Measurements from ENCODE around the gene RAD9A.
A peak's percentile ranks its signal among the peaks of the same experiment; 100 is the strongest.

RAD9A gene

DNA sequence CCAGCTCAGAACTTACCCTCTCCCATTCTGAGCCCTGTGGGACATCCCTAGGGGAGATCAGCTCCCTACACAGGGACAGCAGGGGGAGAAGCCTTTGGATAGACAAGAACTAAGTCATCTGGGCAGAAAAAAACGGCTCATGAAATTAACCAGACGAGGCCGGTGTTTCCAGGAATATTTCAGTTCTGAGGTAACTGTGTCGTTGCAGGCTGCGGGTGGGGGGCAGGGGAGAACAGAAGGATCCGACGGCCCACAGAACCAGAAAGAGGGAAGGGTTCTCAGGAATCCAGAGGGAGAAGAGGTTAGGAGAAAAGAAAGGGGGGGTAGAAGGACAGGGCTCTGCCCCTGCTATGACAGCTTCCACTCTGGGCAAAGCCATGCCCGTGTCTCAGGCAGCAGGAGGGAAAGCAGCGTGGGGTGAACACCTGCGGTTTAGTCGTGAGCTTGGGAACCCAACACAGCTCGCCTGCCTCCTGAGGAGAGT lies 21.9 kb upstream of the RAD9A start:
- Histone ChIP-seq H3K4me1 (ENCODE audit: control insufficient read depth in 2 of 2, insufficient read depth in 2 of 2, low read length in 2 of 2) (peaks cover 39 to 43% of the 10 kb centered on the region in 2 donors), H3K27ac (ENCODE audit: low read depth in 2 of 2, low read length in 2 of 2) (peak overlapping the region in 1 of 2 donors; percentile 17), H3K9me3 (ENCODE audit: control insufficient read depth in 2 of 2, low read length in 2 of 2) (no peaks in the 10 kb centered on the region), H3K36me3 (ENCODE audit: control insufficient read depth in 2 of 2, insufficient read depth in 2 of 2, low read length in 2 of 2) (peaks cover 0 to 2% of the 10 kb centered on the region in 2 donors), H3K9ac (ENCODE audit: low read depth in 1 of 2, low read length in 2 of 2) (no peak overlapping the region), H3K4me3 (ENCODE audit: low read length in 2 of 2) (no peak overlapping the region), H3K27me3 (ENCODE audit: control insufficient read depth in 2 of 2, insufficient read depth in 2 of 2, low read length in 2 of 2) (no peaks in the 10 kb centered on the region)

- H3K27ac ChIP-seq (ENCODE audit: low read depth in 2 of 2, low read length in 2 of 2), result peak overlapping the region in 1 of 2 donors; percentile 66
Observed at GRCh38 chr11:67370351-67371076, 21.3 kb upstream of the RAD9A start.

DNA sequence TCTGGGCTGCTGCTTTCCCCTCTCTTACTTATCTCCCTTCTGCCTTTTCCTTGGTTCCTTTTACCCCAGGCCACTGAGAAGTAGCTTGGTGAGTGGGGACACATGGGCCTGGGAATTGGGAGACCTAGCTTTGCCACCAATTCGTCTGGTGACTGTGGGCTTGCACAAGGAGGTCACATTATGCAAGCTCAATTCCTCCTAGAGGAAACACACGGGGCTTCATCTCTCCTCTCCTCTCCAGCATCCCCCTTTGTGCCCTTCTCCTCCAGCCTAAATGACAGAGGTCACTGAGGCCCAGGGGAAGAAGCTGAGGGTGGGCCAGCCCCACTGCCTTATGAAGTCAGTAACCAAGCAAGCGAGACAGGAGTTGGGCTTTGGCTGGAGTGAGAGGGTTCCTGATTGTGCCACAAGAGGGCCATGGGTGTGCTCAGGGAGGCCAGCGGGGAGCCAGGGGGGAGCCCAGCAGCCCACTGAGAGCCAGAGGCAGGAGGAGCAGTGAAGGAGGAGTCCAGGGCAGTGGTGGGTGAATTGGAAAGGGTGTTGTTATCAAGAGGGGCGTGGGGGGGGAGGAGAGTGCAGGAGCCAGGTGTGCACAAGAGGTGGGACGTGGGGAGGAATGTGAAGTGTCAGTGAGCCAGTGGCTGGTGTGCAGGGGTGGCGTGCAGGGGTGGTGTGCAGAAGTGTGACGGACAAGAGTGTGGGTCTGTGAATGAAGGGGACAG lies 20.4 kb upstream of the RAD9A start:
- Histone ChIP-seq H3K27ac (ENCODE audit: low read depth in 2 of 2, low read length in 2 of 2) (peak overlapping the region in 1 of 2 donors; percentile 66), H3K27me3 (ENCODE audit: control insufficient read depth in 2 of 2, insufficient read depth in 2 of 2, low read length in 2 of 2) (no peaks in the 10 kb centered on the region), H3K36me3 (ENCODE audit: control insufficient read depth in 2 of 2, insufficient read depth in 2 of 2, low read length in 2 of 2) (no peaks in the 10 kb centered on the region), H3K9me3 (ENCODE audit: control insufficient read depth in 2 of 2, low read length in 2 of 2) (no peaks in the 10 kb centered on the region), H3K4me3 (ENCODE audit: low read length in 2 of 2) (peak overlapping the region; percentile 25 to 60), H3K9ac (ENCODE audit: low read depth in 1 of 2, low read length in 2 of 2) (peak overlapping the region; percentile 5 to 40), H3K4me1 (ENCODE audit: control insufficient read depth in 2 of 2, insufficient read depth in 2 of 2, low read length in 2 of 2) (peaks cover 34 to 36% of the 10 kb centered on the region in 2 donors)

More at GRCh38 chr11:67370351-67371076, 21.3 kb upstream of the RAD9A start:
- Histone ChIP-seq H3K9me3 (ENCODE audit: control insufficient read depth in 2 of 2, low read length in 2 of 2) (no peaks in the 10 kb centered on the region), H3K4me3 (ENCODE audit: low read length in 2 of 2) (peak overlapping the region in 1 of 2 donors; percentile 7), H3K4me1 (ENCODE audit: control insufficient read depth in 2 of 2, insufficient read depth in 2 of 2, low read length in 2 of 2) (peaks cover 34 to 36% of the 10 kb centered on the region in 2 donors), H3K36me3 (ENCODE audit: control insufficient read depth in 2 of 2, insufficient read depth in 2 of 2, low read length in 2 of 2) (no peaks in the 10 kb centered on the region), H3K9ac (ENCODE audit: low read depth in 1 of 2, low read length in 2 of 2) (peak overlapping the region in 1 of 2 donors; percentile 5), H3K27me3 (ENCODE audit: control insufficient read depth in 2 of 2, insufficient read depth in 2 of 2, low read length in 2 of 2) (no peaks in the 10 kb centered on the region)

DNA sequence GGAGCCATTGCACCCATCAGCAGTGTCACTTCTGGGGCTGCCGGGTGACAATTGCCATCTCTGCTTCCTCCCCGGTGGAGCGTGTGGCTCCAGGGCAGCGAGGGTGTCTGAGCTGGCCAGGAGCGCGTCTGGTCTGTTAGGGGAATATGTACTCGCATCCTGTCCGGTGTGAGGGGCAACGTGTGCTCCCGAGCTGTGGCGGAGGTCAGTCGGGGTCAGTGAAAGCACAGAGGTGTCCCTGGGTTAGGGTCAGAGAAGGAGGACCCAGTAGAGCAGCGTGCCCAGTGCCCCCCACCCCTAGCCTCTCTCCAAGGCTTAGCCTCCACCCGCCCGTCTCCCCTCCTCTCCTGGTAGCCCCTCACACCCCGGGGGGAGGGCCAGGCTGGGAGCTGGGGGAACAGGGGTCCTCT lies 19.9 kb upstream of the RAD9A start:
- Histone ChIP-seq H3K4me1 (ENCODE audit: control insufficient read depth in 2 of 2, insufficient read depth in 2 of 2, low read length in 2 of 2) (peaks cover 32 to 34% of the 10 kb centered on the region in 2 donors), H3K9ac (ENCODE audit: low read depth in 1 of 2, low read length in 2 of 2) (peak overlapping the region; percentile 40 to 52), H3K27ac (ENCODE audit: low read depth in 2 of 2, low read length in 2 of 2) (peak overlapping the region; percentile 36 to 66)

GRCh38 chr11:67372321-67372992 lies 19.3 kb upstream of the RAD9A start:
- Histone ChIP-seq H3K4me3 (ENCODE audit: low read length in 2 of 2) (peak overlapping the region; percentile 50 to 60), H3K4me1 (ENCODE audit: control insufficient read depth in 2 of 2, insufficient read depth in 2 of 2, low read length in 2 of 2) (peaks cover 28 to 29% of the 10 kb centered on the region in 2 donors), H3K27me3 (ENCODE audit: control insufficient read depth in 2 of 2, insufficient read depth in 2 of 2, low read length in 2 of 2) (no peaks in the 10 kb centered on the region), H3K9me3 (ENCODE audit: control insufficient read depth in 2 of 2, low read length in 2 of 2) (no peaks in the 10 kb centered on the region), H3K27ac (ENCODE audit: low read depth in 2 of 2, low read length in 2 of 2) (peak overlapping the region; percentile 86 to 89), H3K9ac (ENCODE audit: low read depth in 1 of 2, low read length in 2 of 2) (peak overlapping the region; percentile 52 to 81), H3K36me3 (ENCODE audit: control insufficient read depth in 2 of 2, insufficient read depth in 2 of 2, low read length in 2 of 2) (no peaks in the 10 kb centered on the region)

More for the DNA sequence above, 19.9 kb upstream of the RAD9A start:
- Histone ChIP-seq H3K36me3 (ENCODE audit: control insufficient read depth in 2 of 2, insufficient read depth in 2 of 2, low read length in 2 of 2) (no peaks in the 10 kb centered on the region), H3K9me3 (ENCODE audit: control insufficient read depth in 2 of 2, low read length in 2 of 2) (no peaks in the 10 kb centered on the region), H3K27me3 (ENCODE audit: control insufficient read depth in 2 of 2, insufficient read depth in 2 of 2, low read length in 2 of 2) (no peaks in the 10 kb centered on the region), H3K4me3 (ENCODE audit: low read length in 2 of 2) (peak overlapping the region; percentile 25 to 60)

- no peaks in the 10 kb centered on the region for H3K9me3 ChIP-seq (ENCODE audit: control insufficient read depth in 2 of 2, low read length in 2 of 2)
- peak within 1 kb of the TSS; percentile 86 to 89 for H3K27ac ChIP-seq (ENCODE audit: low read depth in 2 of 2, low read length in 2 of 2)
- H3K4me1 ChIP-seq (ENCODE audit: control insufficient read depth in 2 of 2, insufficient read depth in 2 of 2, low read length in 2 of 2), result peaks cover 26 to 28% of the 10 kb centered on the region in 2 donors
- H3K9ac ChIP-seq (ENCODE audit: low read depth in 1 of 2, low read length in 2 of 2), result peak within 1 kb of the TSS; percentile 58 to 81
- peak within 1 kb of the TSS; percentile 56 to 69 for H3K4me3 ChIP-seq (ENCODE audit: low read length in 2 of 2)
- H3K36me3 ChIP-seq (ENCODE audit: control insufficient read depth in 2 of 2, insufficient read depth in 2 of 2, low read length in 2 of 2), result no peaks in the 10 kb centered on the region
- no peaks in the 10 kb centered on the region for H3K27me3 ChIP-seq (ENCODE audit: control insufficient read depth in 2 of 2, insufficient read depth in 2 of 2, low read length in 2 of 2)
Observed at GRCh38 chr11:67372993-67373647, 18.7 kb upstream of the RAD9A start, which contains the start of gene CLCF1. TSS of gene CLCF1 (minus strand) at chr11:67373598. CDS start at chr11:67373539, 59 bp downstream.

DNA sequence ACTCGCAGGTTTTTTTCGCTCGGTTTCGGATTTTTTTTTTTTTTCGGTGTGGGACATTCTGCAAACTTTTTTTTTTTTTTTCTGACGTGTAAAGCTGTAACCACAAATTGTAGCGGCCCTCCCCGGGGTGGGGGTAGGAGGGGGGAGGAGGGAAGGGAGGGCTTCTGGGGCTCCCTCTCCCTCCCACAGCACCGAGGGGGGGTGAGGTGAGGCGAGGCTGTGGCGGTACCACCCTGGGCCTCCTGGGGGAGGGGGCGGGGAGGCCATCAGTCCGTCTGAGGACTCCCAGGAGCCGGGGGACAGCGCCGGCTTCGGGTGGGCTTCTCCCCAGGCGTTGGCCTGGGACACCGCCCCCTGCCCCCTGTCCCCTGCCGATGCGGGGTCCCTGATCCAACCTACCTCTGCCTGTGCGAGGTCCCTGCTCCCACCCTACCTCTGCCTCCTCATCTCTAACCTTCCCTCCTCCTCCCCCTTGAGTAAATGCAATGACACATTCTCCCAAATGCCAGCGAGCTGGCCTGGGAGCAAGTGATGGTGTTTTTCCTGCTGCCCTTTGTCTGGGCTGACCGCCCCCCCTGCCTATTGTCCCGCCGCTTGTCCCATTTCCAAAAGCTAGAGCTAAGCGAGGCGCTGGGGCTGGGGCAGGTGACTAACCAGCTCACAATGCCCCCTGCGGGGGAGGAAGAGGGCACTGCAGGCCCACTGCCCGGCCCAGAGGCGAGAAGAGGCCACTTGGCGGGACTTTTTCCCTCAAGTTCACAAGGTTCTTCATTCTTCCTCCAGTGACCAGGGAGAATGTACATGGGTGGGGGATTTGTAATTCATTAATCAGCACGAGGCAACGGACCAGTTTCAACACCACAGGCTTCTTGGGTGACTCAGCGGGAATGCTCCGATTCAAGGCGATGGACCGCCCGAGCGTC lies 17.9 kb upstream of the RAD9A start:
- Histone ChIP-seq H3K9ac (ENCODE audit: low read depth in 1 of 2, low read length in 2 of 2) (peak overlapping the region; percentile 58 to 81), H3K27me3 (ENCODE audit: control insufficient read depth in 2 of 2, insufficient read depth in 2 of 2, low read length in 2 of 2) (no peaks in the 10 kb centered on the region), H3K36me3 (ENCODE audit: control insufficient read depth in 2 of 2, insufficient read depth in 2 of 2, low read length in 2 of 2) (no peaks in the 10 kb centered on the region), H3K9me3 (ENCODE audit: control insufficient read depth in 2 of 2, low read length in 2 of 2) (no peaks in the 10 kb centered on the region), H3K4me1 (ENCODE audit: control insufficient read depth in 2 of 2, insufficient read depth in 2 of 2, low read length in 2 of 2) (peaks cover 26 to 27% of the 10 kb centered on the region in 2 donors), H3K4me3 (ENCODE audit: low read length in 2 of 2) (peak overlapping the region; percentile 56 to 69), H3K27ac (ENCODE audit: low read depth in 2 of 2, low read length in 2 of 2) (peak overlapping the region; percentile 86 to 89)

GRCh38 chr11:67374571-67375281 lies 17.1 kb upstream of the RAD9A start:
- peaks cover 26 to 36% of the 10 kb centered on the region in 2 donors for H3K4me1 ChIP-seq (ENCODE audit: control insufficient read depth in 2 of 2, insufficient read depth in 2 of 2, low read length in 2 of 2)
- no peaks in the 10 kb centered on the region for H3K36me3 ChIP-seq (ENCODE audit: control insufficient read depth in 2 of 2, insufficient read depth in 2 of 2, low read length in 2 of 2)
- H3K27ac ChIP-seq (ENCODE audit: low read depth in 2 of 2, low read length in 2 of 2), result peak overlapping the region in 1 of 2 donors; percentile 89
- peak overlapping the region; percentile 13 to 69 for H3K4me3 ChIP-seq (ENCODE audit: low read length in 2 of 2)
- H3K9ac ChIP-seq (ENCODE audit: low read depth in 1 of 2, low read length in 2 of 2), result peak overlapping the region; percentile 32 to 51
- no peaks in the 10 kb centered on the region for H3K27me3 ChIP-seq (ENCODE audit: control insufficient read depth in 2 of 2, insufficient read depth in 2 of 2, low read length in 2 of 2)
- H3K9me3 ChIP-seq (ENCODE audit: control insufficient read depth in 2 of 2, low read length in 2 of 2), result no peaks in the 10 kb centered on the region

Measured in mucosa of rectum (tissue), 2 donors.